WTC11 (cell line): ENCODE results near the gene ADGRL3. TPM values are rescaled to one million over a fixed set of nuclear protein-coding genes. Genes with fewer than 3 reads are reported as not detected.

Experiments used
- ATAC-seq: fragments of 200-7000 bp; cut with Tn5 transposase; 2 replicates; pipeline ENCODE4 v1.10.0; 2021; ENCODE audit warnings: mild to moderate bottlenecking, moderate library complexity
- CTCF ChIA-PET: fragments of 300-600 bp; sonication (Branson Sonifier 250); formaldehyde crosslinking; loops from one replicate; lab custom pipeline; 2021; ENCODE audit warnings: antibody characterized with exemption; lab: Charles Lee
- POLR2A ChIA-PET: fragments of 350-600 bp; sonication (Branson Sonifier 250); formaldehyde crosslinking; loops from one replicate; lab custom pipeline; 2021; ENCODE audit warnings: antibody characterized with exemption; lab: Charles Lee
- DNase-seq: peaks from one replicate; pipeline ENCODE4 v3.0.0; 2021; ENCODE audit warnings: low spot score
- H3K27ac Mint-ChIP-seq: 2 replicates; pipeline ENCODE4 v1.8.0; 2021; ENCODE audit warnings: mixed read lengths
- H3K27me3 Mint-ChIP-seq: 2 replicates; pipeline ENCODE4 v1.8.0; 2021; ENCODE audit warnings: low read depth, mild to moderate bottlenecking, moderate library complexity, mixed read lengths
- H3K36me3 Mint-ChIP-seq: 2 replicates; pipeline ENCODE4 v1.8.0; 2021; ENCODE audit warnings: mixed read lengths
- H3K4me1 Mint-ChIP-seq: 2 replicates; pipeline ENCODE4 v1.8.0; 2022; ENCODE audit warnings: mixed read lengths
- H3K4me3 Mint-ChIP-seq: 2 replicates; pipeline ENCODE4 v1.8.0; 2021; ENCODE audit warnings: mild to moderate bottlenecking, moderate library complexity, mixed read lengths
- H3K9me3 Mint-ChIP-seq: 2 replicates; pipeline ENCODE4 v1.8.0; 2021; ENCODE audit warnings: mixed read lengths
- AFF4 ChIP-seq: sonication (generic); formaldehyde crosslinking; IDR thresholded peaks from 2 replicates; pipeline ENCODE4 v1.8.1; 2023; ENCODE audit warnings: mild to moderate bottlenecking, missing genetic modification reagents, borderline replicate concordance
- CTCF ChIP-seq: fragments of 200-600 bp; IDR thresholded peaks from 2 replicates; pipeline ENCODE4 v1.8.0; 2022; ENCODE audit warnings: antibody characterized with exemption
- E2F5 ChIP-seq: sonication (generic); formaldehyde crosslinking; IDR thresholded peaks from 2 replicates; pipeline ENCODE4 v1.8.1; 2022; ENCODE audit warnings: mild to moderate bottlenecking, moderate library complexity, missing genetic modification reagents
- ELF4 ChIP-seq: sonication (generic); formaldehyde crosslinking; IDR thresholded peaks from 2 replicates; pipeline ENCODE4 v1.8.1; 2022; ENCODE audit warnings: low read depth, mild to moderate bottlenecking, moderate library complexity, missing genetic modification reagents
- EMX1 ChIP-seq: fragments of 250-450 bp; sonication (Bioruptor Pico); IDR thresholded peaks from 2 replicates; pipeline ENCODE4 v1.8.0; 2021; ENCODE audit warnings: mild to moderate bottlenecking
- ESRRA ChIP-seq: sonication (generic); formaldehyde crosslinking; IDR thresholded peaks from 2 replicates; pipeline ENCODE4 v1.8.1; 2022; ENCODE audit warnings: mild to moderate bottlenecking, missing genetic modification reagents, borderline replicate concordance
- FOXJ3 ChIP-seq: sonication (generic); formaldehyde crosslinking; IDR thresholded peaks from 2 replicates; pipeline ENCODE4 v1.9.0; 2021; ENCODE audit warnings: missing genetic modification reagents, mild to moderate bottlenecking, borderline replicate concordance
- HMGA2 ChIP-seq: fragments of 250-450 bp; sonication (Bioruptor Pico); IDR thresholded peaks from 2 replicates; pipeline ENCODE4 v1.4.0; 2021; ENCODE audit warnings: mild to moderate bottlenecking, moderate library complexity
- MXD4 ChIP-seq: fragments of 250-450 bp; sonication (Bioruptor Pico); IDR thresholded peaks from 2 replicates; pipeline ENCODE4 v1.8.0; 2021; ENCODE audit warnings: mild to moderate bottlenecking, moderate library complexity, borderline replicate concordance
- NFE2L1 ChIP-seq: sonication (generic); formaldehyde crosslinking; IDR thresholded peaks from 2 replicates; pipeline ENCODE4 v1.8.1; 2023; ENCODE audit warnings: missing genetic modification reagents
- NR1H2 ChIP-seq: sonication (generic); formaldehyde crosslinking; IDR thresholded peaks from 2 replicates; pipeline ENCODE4 v1.9.0; 2021; ENCODE audit warnings: mild to moderate bottlenecking, moderate library complexity, missing genetic modification reagents
- NR2C2 ChIP-seq: sonication (generic); formaldehyde crosslinking; IDR thresholded peaks from 2 replicates; pipeline ENCODE4 v1.8.0; 2022; ENCODE audit warnings: mild to moderate bottlenecking, missing genetic modification reagents
- RORB ChIP-seq: fragments of 250-450 bp; sonication (Bioruptor Pico); IDR thresholded peaks from 2 replicates; pipeline ENCODE4 v1.9.0; 2021; ENCODE audit warnings: mild to moderate bottlenecking
- SOX15 ChIP-seq: fragments of 250-450 bp; sonication (Bioruptor Pico); IDR thresholded peaks from 2 replicates; pipeline ENCODE4 v1.9.0; 2021; ENCODE audit warnings: mild to moderate bottlenecking
- TCF7 ChIP-seq: sonication (generic); formaldehyde crosslinking; IDR thresholded peaks from 2 replicates; pipeline ENCODE4 v1.8.0; 2022; ENCODE audit warnings: mild to moderate bottlenecking, low read depth, missing genetic modification reagents, moderate library complexity
- TEAD1 ChIP-seq: sonication (generic); formaldehyde crosslinking; IDR thresholded peaks from 2 replicates; pipeline ENCODE4 v1.8.0; 2022; ENCODE audit warnings: mild to moderate bottlenecking, missing genetic modification reagents
- ZNF219 ChIP-seq: sonication (generic); formaldehyde crosslinking; IDR thresholded peaks from 2 replicates; pipeline ENCODE4 v1.8.0; 2023; ENCODE audit warnings: missing genetic modification reagents, mild to moderate bottlenecking, borderline replicate concordance
- ZNF263 ChIP-seq: sonication (generic); formaldehyde crosslinking; IDR thresholded peaks from 2 replicates; pipeline ENCODE4 v1.8.1; 2022; ENCODE audit warnings: low read depth, mild to moderate bottlenecking, moderate library complexity, missing genetic modification reagents
- ZNF317 ChIP-seq: sonication (generic); formaldehyde crosslinking; IDR thresholded peaks from 2 replicates; pipeline ENCODE4 v1.8.1; 2023; ENCODE audit warnings: low read depth, mild to moderate bottlenecking, moderate library complexity, missing genetic modification reagents, borderline replicate concordance
- total RNA-seq: library from RNA; stranded (reverse); gene quantifications from 3 replicates; pipeline ENCODE4 v1.2.3, GENCODE V29; 2021

ADGRL3 gene
- total RNA-seq, 1 experiment from 2014 or later = 8.7 TPM

- TF ChIP-seq NR2C2 = no peak
These were observed 719.4 kb downstream of the ADGRL3 start (continued) for GRCh38 chr4:61919561-61919960.

GRCh38 chr4:61921920-61922319 is 721.8 kb downstream of the ADGRL3 start:
- POLR2A ChIA-PET = no interaction called here

GRCh38 chr4:61922766-61923165 is 722.6 kb downstream of the ADGRL3 start:
- no peak for ATAC-seq
- no peak for TF ChIP-seq RORB (CRISPR knock-in tag)
- TF ChIP-seq E2F5 (CRISPR knock-in tag) = no peak
- TF ChIP-seq HMGA2 (CRISPR knock-in tag) = no peak
- TF ChIP-seq ESRRA = no peak
- TF ChIP-seq MXD4 (CRISPR knock-in tag) = no peak
- no peak for TF ChIP-seq FOXJ3 (CRISPR knock-in tag)
- TF ChIP-seq ZNF263 (CRISPR knock-in tag) = no peak
- TF ChIP-seq NR2C2 = no peak
- no peak for TF ChIP-seq NR1H2
- TF ChIP-seq AFF4 = no peak
- TF ChIP-seq EMX1 (CRISPR knock-in tag) = no peak
- TF ChIP-seq TCF7 (CRISPR knock-in tag) = no peak
- TF ChIP-seq ZNF219 (CRISPR knock-in tag) = no peak
- no peak for TF ChIP-seq SOX15 (CRISPR knock-in tag)
- TF ChIP-seq NFE2L1 = no peak
- no peak for TF ChIP-seq TEAD1
- no peak for TF ChIP-seq CTCF
- no peak for TF ChIP-seq ZNF317 (CRISPR knock-in tag)
- TF ChIP-seq ELF4 (CRISPR knock-in tag) = no peak
- TF ChIP-seq, all 79 proteins: peak for 0
- CTCF ChIA-PET = interaction anchor here (1.0 kb wide), 1 partner anchor 182 kb away, joined by 4 read pairs; no protein-coding TSS in a partner anchor
- Mint-ChIP-seq H3K27me3 (peaks cover 4% of the 10 kb centered on the region; the same call in 1 of the 2 replicates), H3K36me3 (no peaks in the 10 kb centered on the region), H3K4me3 (no peak overlapping the region), H3K27ac (no peak overlapping the region), H3K9me3 (no peaks in the 10 kb centered on the region), H3K4me1 (peaks cover 20% of the 10 kb centered on the region)
- POLR2A ChIA-PET = no interaction called here
- DNase-seq = no peak

More at GRCh38 chr4:61921920-61922319, 721.8 kb downstream of the ADGRL3 start:
- peaks cover 8% of the 10 kb centered on the region; the same call in 1 of the 2 replicates for H3K27me3 Mint-ChIP-seq
- DNase-seq = no peak
- TF ChIP-seq ELF4 (CRISPR knock-in tag) (no peak), ESRRA (no peak), RORB (CRISPR knock-in tag) (peak; percentile 42; the same call in 1 of the 2 replicates)
- TF ChIP-seq, all 79 proteins: peak for 1
- H3K4me3 Mint-ChIP-seq = no peak overlapping the region
- ATAC-seq = no peak
- H3K4me1 Mint-ChIP-seq = peaks cover 27% of the 10 kb centered on the region
- no peaks in the 10 kb centered on the region for H3K9me3 Mint-ChIP-seq
- CTCF ChIA-PET = interaction anchor here (1.0 kb wide), 1 partner anchor 181 kb away, joined by 4 read pairs; no protein-coding TSS in a partner anchor
- H3K36me3 Mint-ChIP-seq = no peaks in the 10 kb centered on the region
- no peak overlapping the region for H3K27ac Mint-ChIP-seq
